HepG2 (cell line): ENCODE results near the gene AMIGO2. TPM values are rescaled to one million over a fixed set of nuclear protein-coding genes. Genes with fewer than 3 reads are reported as not detected.

Experiments used
- ATAC-seq: fragments of 200-7000 bp; cut with Tn5 transposase; 3 replicates; pipeline ENCODE4 v1.9.1; 2020; ENCODE audit warnings: mild to moderate bottlenecking, moderate library complexity
- BruUV-seq: library from RNA; stranded (reverse); fragments of 400-500 nt; replicated peaks from 2 replicates; lab custom pipeline; 2021; lab: Mats Ljungman, UMichigan
- CTCF ChIA-PET: fragments of 300-600 bp; formaldehyde crosslinking; extraction: SDS; loops from one replicate; lab custom pipeline; 2021; ENCODE audit warnings: low total read pairs, inconsistent platforms, low intra/inter-chr PET ratio; lab: Yijun Ruan, JAX
- POLR2A ChIA-PET: fragments of 350-600 bp; sonication (Branson Sonifier 250); formaldehyde crosslinking; loops from one replicate; lab custom pipeline; 2020; ENCODE audit warnings: antibody characterized with exemption, inconsistent platforms; lab: Yijun Ruan, JAX
- DNase-seq: peaks from one replicate; pipeline ENCODE4 v3.0.0-alpha.2; 2015; ENCODE audit warnings: low spot score
- FAIRE-seq: peaks from 3 replicates; lab custom pipeline; 2011; peaks lifted over from hg19 to GRCh38; lab: Jason Lieb, UNC
- H2AFZ ChIP-seq: one replicate; pipeline ENCODE4 v1.6.1; 2011; ENCODE audit warnings: low read length, inconsistent platforms
- H3K27ac ChIP-seq: fragments of 300-600 bp; 3 replicates; pipeline ENCODE4 v1.8.0; 2011; ENCODE audit warnings: mixed run types, mild to moderate bottlenecking, mixed read lengths, low read length, inconsistent platforms; ENCODE audit not compliant: insufficient read depth; ENCODE audit errors: extremely low read length
- H3K27me3 ChIP-seq, 2 experiments: fragments of 200-600 bp in 1 of 2; 2 replicates in 1 of 2; 3 replicates in 1 of 2; pipeline versions ENCODE4 v1.6.0 to v1.8.0; 2011; ENCODE audit warnings: low read length in 2 of 2, mild to moderate bottlenecking in 2 of 2, moderate library complexity in 2 of 2, inconsistent platforms in 1 of 2; ENCODE audit not compliant: insufficient read depth in 2 of 2, control insufficient read depth in 1 of 2
- H3K36me3 ChIP-seq, 2 experiments: fragments of 200-600 bp in 1 of 2; replicated peaks in 1 of 2; 2 replicates in 1 of 2; 3 replicates in 1 of 2; pipeline versions ENCODE4 v1.5.1 to v1.8.0; 2011; ENCODE audit warnings: low read length in 2 of 2, inconsistent platforms in 1 of 2; ENCODE audit not compliant: insufficient read depth in 2 of 2, control insufficient read depth in 1 of 2
- H3K4me1 ChIP-seq: 2 replicates; pipeline ENCODE4 v1.5.1; 2012; ENCODE audit warnings: low read length, inconsistent platforms; ENCODE audit not compliant: insufficient read depth
- H3K4me2 ChIP-seq: 2 replicates; pipeline ENCODE4 v1.6.0; 2011; ENCODE audit warnings: low read depth, low read length, inconsistent platforms
- H3K4me3 ChIP-seq, 3 experiments: fragments of 200-600 bp in 1 of 3; sonication (generic), shearing (Covaris generic) in 1 of 3; replicated peaks in 1 of 3; 2 replicates each; pipeline ENCODE4 v1.5.1; 2011 to 2016; ENCODE audit warnings: low read length in 3 of 3, inconsistent platforms in 2 of 3, low read depth in 2 of 3, mild to moderate bottlenecking in 2 of 3, control low read depth in 1 of 3, mixed read lengths in 1 of 3; ENCODE audit not compliant: insufficient read depth in 1 of 3
- H3K79me2 ChIP-seq: one replicate; pipeline ENCODE4 v1.6.1; 2011; ENCODE audit warnings: low read length, inconsistent platforms; ENCODE audit not compliant: insufficient read depth
- H3K9ac ChIP-seq: 2 replicates; pipeline ENCODE4 v1.6.0; 2011; ENCODE audit warnings: mild to moderate bottlenecking, low read depth, low read length, inconsistent platforms; ENCODE audit not compliant: insufficient read depth
- H3K9me3 ChIP-seq: 2 replicates; pipeline ENCODE4 v1.5.1; 2012; ENCODE audit warnings: mild to moderate bottlenecking, low read length
- H4K20me1 ChIP-seq: 2 replicates; pipeline ENCODE4 v1.6.0; 2011; ENCODE audit warnings: inconsistent platforms, mild to moderate bottlenecking, low read length, moderate library complexity; ENCODE audit not compliant: insufficient read depth
- ATF4 ChIP-seq, 2 experiments: fragments of 450-650 bp in 1 of 2; sonication (generic) in 1 of 2; formaldehyde crosslinking; IDR thresholded peaks; 2 replicates each; pipeline versions ENCODE4 v1.5.0 to v1.8.0; 2020 to 2022; ENCODE audit warnings: mild to moderate bottlenecking in 1 of 2, missing genetic modification reagents in 1 of 2
- BRF2 ChIP-seq: sonication (generic); formaldehyde crosslinking; IDR thresholded peaks from 2 replicates; pipeline ENCODE4 v1.8.1; 2022; ENCODE audit warnings: mild to moderate bottlenecking, missing genetic modification reagents
- CBX5 ChIP-seq: sonication (generic); formaldehyde crosslinking; IDR thresholded peaks from 2 replicates; pipeline ENCODE4 v1.4.0; 2020; ENCODE audit warnings: missing genetic modification reagents, borderline replicate concordance
- GATAD1 ChIP-seq: IDR thresholded peaks from 2 replicates; pipeline ENCODE4 v1.6.1; 2016; ENCODE audit warnings: missing genetic modification reagents, missing compliant biosample characterization
- REL ChIP-seq: sonication (generic); formaldehyde crosslinking; conservative IDR thresholded peaks from 2 replicates; pipeline ENCODE4 v1.8.0; 2022; ENCODE audit warnings: mild to moderate bottlenecking, missing genetic modification reagents, moderate library complexity
- RERE ChIP-seq: IDR thresholded peaks from 2 replicates; pipeline ENCODE4 v1.6.1; 2016; ENCODE audit warnings: low read depth, missing genetic modification reagents, missing compliant biosample characterization
- SATB2 ChIP-seq: sonication (generic); formaldehyde crosslinking; IDR thresholded peaks from 2 replicates; pipeline ENCODE4 v1.5.0; 2020; ENCODE audit warnings: missing genetic modification reagents
- SPEN ChIP-seq: sonication (generic); formaldehyde crosslinking; IDR thresholded peaks from 2 replicates; pipeline ENCODE4 v1.5.1; 2020; ENCODE audit warnings: low read depth, mild to moderate bottlenecking, missing genetic modification reagents
- TAF15 ChIP-seq: fragments of 200-400 bp; formaldehyde crosslinking; IDR thresholded peaks from one replicate; pipeline ENCODE4 v1.6.1; 2018; ENCODE audit warnings: mild to moderate bottlenecking, low read depth, low read length; ENCODE audit not compliant: poor library complexity, severe bottlenecking
- ZSCAN22 ChIP-seq: sonication (generic); formaldehyde crosslinking; IDR thresholded peaks from 2 replicates; pipeline ENCODE4 v1.4.0; 2020; ENCODE audit warnings: mild to moderate bottlenecking, missing genetic modification reagents
- WGBS: methylation state at CpG from one replicate; pipeline ENCODE4 v1.1.6; 2017; ENCODE audit warnings: low lambda C conversion rate; 5-methylcytosine and 5-hydroxymethylcytosine counted together
- in situ Hi-C: cut with HindIII; loops from 2 replicates; pipeline ENCODE4 v1.10.0; 2017; ENCODE audit warnings: low pct_unique_long_range_greater_than_20kb; ENCODE audit not compliant: extremely low pct_ligation_motif_present
- intact Hi-C: fragments of 100-400 bp; cut with micrococcal nuclease; formaldehyde crosslinking; loops from one replicate; pipeline ENCODE4 v1.10.0; 2022; ENCODE audit not compliant: unreplicated experiment
- polyA plus RNA-seq, 8 experiments: library from polyadenylated mRNA; depleted of rRNA in 3 of 8; stranded (reverse) in 7 of 8; unstranded in 1 of 8; fragments of >200 nt; fragmentation: Illumina TruSeq in 4 of 8; extraction: Trizol in 4 of 8; gene quantifications; 2 replicates each; pipeline versions ENCODE4 v1.2.1 to v1.2.3, GENCODE V29; 2011 to 2016; ENCODE audit warnings: low read depth in 4 of 8, missing spikeins in 1 of 8, mixed read lengths in 1 of 8; ENCODE audit not compliant: insufficient read depth in 1 of 8
- total RNA-seq, 5 experiments: library from RNA; depleted of rRNA; stranded (reverse); fragments of >200 nt; fragmentation: Illumina TruSeq; extraction: Trizol; gene quantifications; 2 replicates each; pipeline ENCODE4 v1.2.3, GENCODE V29; 2016; ENCODE audit warnings: low read depth in 1 of 5
- TF ChIP-seq, protein P1 (sequence below): sonication (generic); formaldehyde crosslinking; IDR thresholded peaks from 2 replicates; pipeline ENCODE4 v1.4.0; 2020; ENCODE audit warnings: missing genetic modification reagents, mild to moderate bottlenecking, borderline replicate concordance

Gene AMIGO2
- total and polyA plus RNA-seq, 2 of the 13 experiments (the other 11 are each of a cell fraction or from before 2014, with no cell fraction given), result not detected

DNA sequence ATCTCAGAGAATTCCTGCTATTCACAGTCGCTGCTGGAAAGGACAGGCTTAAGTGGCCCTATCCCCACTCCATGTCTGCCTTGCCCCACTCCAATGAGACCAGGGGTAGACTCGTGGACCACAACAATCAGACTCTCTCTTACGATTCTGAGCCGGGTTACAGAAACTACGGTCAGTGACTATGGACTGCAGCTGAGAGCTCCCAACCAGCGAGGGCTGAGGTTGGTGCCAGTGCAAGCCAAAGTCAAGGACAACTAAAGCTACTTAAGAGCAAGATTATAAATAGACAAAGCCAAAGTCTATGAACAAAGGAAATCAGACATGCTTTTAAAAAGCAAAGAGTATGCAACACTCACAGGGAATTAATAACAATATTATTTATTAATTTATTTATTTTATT lies 18.3 kb upstream of the AMIGO2 start (continued):
- TF ChIP-seq RERE (CRISPR knock-in tag) (no peak), BRF2 (CRISPR knock-in tag) (no peak)
- TF ChIP-seq, all 625 proteins: peak for 0

- no peak for FAIRE-seq
- no peak overlapping the region for H3K27ac ChIP-seq
- H3K4me2 ChIP-seq, result no peak overlapping the region
- no peak overlapping the region for H3K4me3 ChIP-seq
- intact Hi-C loops, result no loop called here
- H2AFZ ChIP-seq, result no peak overlapping the region
- no TSS peak for BruUV-seq
- H3K9ac ChIP-seq, result no peak overlapping the region
- CTCF ChIA-PET, result no interaction called here
- no peaks in the 10 kb centered on the region for H4K20me1 ChIP-seq
- WGBS, result 18% methylated on average over 7 of the region's 7 CpGs
- H3K9me3 ChIP-seq, result no peaks in the 10 kb centered on the region
- TF ChIP-seq, protein P1, sequence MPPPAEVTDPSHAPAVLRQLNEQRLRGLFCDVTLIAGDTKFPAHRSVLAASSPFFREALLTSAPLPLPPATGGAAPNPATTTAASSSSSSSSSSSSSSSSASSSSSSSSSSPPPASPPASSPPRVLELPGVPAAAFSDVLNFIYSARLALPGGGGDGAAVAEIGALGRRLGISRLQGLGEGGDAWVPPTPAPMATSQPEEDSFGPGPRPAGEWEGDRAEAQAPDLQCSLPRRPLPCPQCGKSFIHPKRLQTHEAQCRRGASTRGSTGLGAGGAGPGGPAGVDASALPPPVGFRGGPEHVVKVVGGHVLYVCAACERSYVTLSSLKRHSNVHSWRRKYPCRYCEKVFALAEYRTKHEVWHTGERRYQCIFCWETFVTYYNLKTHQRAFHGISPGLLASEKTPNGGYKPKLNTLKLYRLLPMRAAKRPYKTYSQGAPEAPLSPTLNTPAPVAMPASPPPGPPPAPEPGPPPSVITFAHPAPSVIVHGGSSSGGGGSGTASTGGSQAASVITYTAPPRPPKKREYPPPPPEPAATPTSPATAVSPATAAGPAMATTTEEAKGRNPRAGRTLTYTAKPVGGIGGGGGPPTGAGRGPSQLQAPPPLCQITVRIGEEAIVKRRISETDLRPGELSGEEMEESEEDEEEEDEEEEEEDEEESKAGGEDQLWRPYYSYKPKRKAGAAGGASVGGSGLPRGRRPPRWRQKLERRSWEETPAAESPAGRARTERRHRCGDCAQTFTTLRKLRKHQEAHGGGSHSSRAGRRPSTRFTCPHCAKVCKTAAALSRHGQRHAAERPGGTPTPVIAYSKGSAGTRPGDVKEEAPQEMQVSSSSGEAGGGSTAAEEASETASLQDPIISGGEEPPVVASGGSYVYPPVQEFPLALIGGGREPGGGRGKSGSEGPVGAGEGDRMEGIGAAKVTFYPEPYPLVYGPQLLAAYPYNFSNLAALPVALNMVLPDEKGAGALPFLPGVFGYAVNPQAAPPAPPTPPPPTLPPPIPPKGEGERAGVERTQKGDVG (CRISPR knock-in tag), result no peak
- no peak for TF ChIP-seq SATB2 (CRISPR knock-in tag)
- no peak for TF ChIP-seq SPEN (CRISPR knock-in tag)
- no peak for TF ChIP-seq TAF15
- TF ChIP-seq GATAD1 (CRISPR knock-in tag), result no peak
- TF ChIP-seq CBX5 (CRISPR knock-in tag), result no peak
- no peak for TF ChIP-seq REL (CRISPR knock-in tag)
- no peak for TF ChIP-seq ZSCAN22 (CRISPR knock-in tag)
- TF ChIP-seq ATF4 (CRISPR knock-in tag; IDR thresholded peaks at IDR 0.05), result no peak
- no peak for DNase-seq
- no peaks in the 10 kb centered on the region for H3K36me3 ChIP-seq
- no peaks in the 10 kb centered on the region for H3K4me1 ChIP-seq
- ATAC-seq, result no peak
- no peaks in the 10 kb centered on the region for H3K79me2 ChIP-seq
- no peaks in the 10 kb centered on the region for H3K27me3 ChIP-seq
- POLR2A ChIA-PET, result no interaction called here
- in situ Hi-C loops, result no loop called here
These were observed 17.6 kb upstream of the AMIGO2 start for GRCh38 chr12:47097276-47097896.
